HFF-Myc (cell line): ENCODE measurements around the gene RADX.
"Not testable (repeated sequence)": the region's sequence is repeated elsewhere in the genome, so short reads cannot be mapped to it uniquely, and the experiment has no call there.

Experiments used
- DNase-seq: peaks from one replicate; pipeline ENCODE4 v3.0.0-alpha.2; 2011; ENCODE audit warnings: low read depth; ENCODE audit errors: extremely low read depth
- H3K4me3 ChIP-seq: replicated peaks from 2 replicates; pipeline ENCODE4 v1.5.1; 2011; ENCODE audit warnings: low read depth, mild to moderate bottlenecking, control low read depth, low read length
- TF ChIP-seq, protein P1 (sequence below): IDR thresholded peaks from 2 replicates; pipeline ENCODE4 v1.5.1; 2012; ENCODE audit warnings: mild to moderate bottlenecking, low read depth, low read length, control low read depth; ENCODE audit errors: missing control alignments

RADX gene

DNA sequence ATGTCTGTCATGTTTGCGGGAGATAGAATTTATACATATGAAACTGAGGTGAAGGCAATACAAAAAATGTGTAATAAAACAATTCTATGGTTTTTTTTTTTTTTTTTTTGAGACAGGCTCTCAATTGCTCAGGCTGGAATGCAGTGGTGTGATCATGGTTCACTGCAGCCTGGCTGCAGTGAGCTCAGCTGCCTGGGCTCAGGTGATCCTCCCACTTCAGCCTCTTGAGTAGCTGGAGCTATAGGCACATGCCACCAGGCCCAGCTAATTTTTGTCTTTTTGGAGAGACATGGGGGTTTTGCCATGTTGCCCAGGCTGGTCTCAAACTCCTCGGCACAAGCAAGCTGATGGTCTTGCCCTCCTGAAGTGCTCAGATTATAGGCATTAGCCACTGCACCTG lies 10.1 kb downstream of the RADX start:
- no peak for DNase-seq
- TF ChIP-seq, protein P1, sequence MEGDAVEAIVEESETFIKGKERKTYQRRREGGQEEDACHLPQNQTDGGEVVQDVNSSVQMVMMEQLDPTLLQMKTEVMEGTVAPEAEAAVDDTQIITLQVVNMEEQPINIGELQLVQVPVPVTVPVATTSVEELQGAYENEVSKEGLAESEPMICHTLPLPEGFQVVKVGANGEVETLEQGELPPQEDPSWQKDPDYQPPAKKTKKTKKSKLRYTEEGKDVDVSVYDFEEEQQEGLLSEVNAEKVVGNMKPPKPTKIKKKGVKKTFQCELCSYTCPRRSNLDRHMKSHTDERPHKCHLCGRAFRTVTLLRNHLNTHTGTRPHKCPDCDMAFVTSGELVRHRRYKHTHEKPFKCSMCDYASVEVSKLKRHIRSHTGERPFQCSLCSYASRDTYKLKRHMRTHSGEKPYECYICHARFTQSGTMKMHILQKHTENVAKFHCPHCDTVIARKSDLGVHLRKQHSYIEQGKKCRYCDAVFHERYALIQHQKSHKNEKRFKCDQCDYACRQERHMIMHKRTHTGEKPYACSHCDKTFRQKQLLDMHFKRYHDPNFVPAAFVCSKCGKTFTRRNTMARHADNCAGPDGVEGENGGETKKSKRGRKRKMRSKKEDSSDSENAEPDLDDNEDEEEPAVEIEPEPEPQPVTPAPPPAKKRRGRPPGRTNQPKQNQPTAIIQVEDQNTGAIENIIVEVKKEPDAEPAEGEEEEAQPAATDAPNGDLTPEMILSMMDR, result no peak
- H3K4me3 ChIP-seq, result no peak overlapping the region

DNA sequence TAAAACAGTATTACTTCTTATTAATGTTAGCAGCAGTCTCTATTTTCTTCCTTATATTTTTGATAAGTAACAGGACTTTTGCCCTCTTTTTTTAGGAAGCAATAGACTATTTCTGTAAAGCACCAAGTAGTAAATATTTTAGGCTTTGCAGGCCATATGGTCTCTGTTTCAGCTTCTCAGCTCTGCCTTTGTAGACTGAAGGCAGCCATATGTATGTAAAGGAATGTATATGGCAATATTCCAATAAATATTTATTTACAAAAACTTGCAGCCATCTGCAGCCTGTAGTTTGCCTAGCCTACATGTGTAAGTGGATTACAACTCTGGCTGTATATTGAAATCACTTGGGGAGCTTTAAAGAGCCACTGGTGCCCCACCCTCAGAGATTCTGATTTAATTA lies 15.0 kb downstream of the RADX start:
- H3K4me3 ChIP-seq, result no peak overlapping the region
- DNase-seq, result no peak
- TF ChIP-seq, protein P1, result no peak

GRCh38 chrX:106631615-106632014 lies 19.8 kb downstream of the RADX start:
- TF ChIP-seq, protein P1, result no peak
- H3K4me3 ChIP-seq, result no peak overlapping the region
- DNase-seq, result no peak

DNA sequence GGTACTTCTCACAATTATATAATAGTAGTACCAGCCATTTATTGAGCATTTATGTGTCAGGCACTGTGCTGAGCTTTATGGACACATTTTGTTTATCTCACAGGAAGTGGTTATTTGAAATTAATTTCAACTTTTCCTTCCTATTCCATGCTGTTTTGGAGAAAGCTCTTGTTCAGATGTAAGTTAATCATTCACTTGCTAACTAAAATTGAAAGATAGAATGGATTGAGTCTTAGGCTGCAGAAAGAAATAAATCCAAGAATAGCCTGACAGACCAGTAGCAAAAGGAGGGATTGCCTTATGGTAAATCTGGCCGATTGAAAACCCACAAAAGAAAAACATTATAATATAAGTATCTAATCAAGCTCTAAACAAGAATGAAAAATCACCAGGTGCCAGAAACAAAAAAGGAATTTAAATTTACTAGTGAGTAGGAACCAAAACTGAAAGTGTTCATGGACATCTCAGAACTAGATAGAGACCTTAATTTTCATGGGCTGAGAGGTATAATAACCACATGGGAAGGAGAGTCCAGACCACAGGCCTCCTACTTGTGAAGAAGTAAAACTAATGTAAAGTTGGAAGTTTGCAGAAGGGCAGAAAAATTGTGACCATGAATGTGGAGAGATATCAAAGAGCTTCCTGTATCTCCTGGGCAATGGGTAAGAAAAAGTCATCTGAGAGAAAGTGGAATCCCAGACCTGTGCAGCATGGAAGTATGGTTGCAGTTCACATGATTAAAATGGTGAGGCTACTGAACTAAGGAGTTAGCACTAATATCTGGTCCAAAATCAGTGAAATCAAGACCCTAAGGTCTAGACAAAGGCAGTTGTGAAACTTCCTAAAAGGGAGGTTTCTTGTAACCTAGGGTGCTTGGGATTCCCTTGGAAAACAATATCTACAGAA lies 38.0 kb downstream of the RADX start:
- DNase-seq, result no peak
- TF ChIP-seq, protein P1, result no peak
- no peak overlapping the region for H3K4me3 ChIP-seq

DNA sequence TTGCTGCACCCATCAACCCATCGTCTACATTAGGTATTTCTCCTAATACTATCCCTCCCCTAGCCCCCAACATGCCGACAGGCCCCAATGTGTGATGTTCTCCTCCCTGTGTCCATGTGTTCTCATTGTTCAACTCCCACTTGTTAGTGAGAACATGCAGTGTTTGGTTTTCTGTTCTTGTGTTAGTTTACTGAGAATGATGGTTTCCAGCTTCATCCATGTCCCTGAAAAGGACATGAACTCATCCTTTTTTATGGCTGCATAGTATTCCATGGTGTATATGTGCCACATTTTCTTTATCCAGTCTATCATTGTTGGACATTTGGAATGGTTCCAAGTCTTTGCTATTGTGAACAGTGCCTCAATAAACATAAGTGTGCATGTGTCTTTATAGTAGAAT lies 41.8 kb downstream of the RADX start:
- not testable (repeated sequence) for H3K4me3 ChIP-seq, DNase-seq

- TF ChIP-seq, protein P1, result no peak
- no peak for DNase-seq
- H3K4me3 ChIP-seq, result no peak overlapping the region
These were observed 58.9 kb downstream of the RADX start for GRCh38 chrX:106670631-106671030.

DNA sequence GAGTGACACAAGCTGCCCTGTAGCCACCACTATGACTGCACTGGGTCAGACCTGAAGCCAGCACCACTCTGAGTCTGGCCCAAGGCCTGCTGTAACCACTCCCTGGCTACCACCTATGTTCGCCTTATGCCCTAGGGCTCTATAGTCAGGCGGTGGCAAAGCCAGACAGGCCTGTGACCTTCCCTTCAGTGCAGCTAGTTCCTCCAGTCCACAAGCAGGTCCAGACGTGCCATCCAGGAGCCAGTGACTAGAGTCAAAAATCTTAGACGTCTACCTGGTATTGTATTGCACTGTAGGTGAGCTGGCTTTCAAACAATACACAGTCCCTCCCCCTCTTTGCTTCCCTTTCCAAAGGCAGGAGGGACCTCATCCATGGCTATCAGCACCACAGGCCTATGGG lies 60.7 kb downstream of the RADX start:
- no peak for DNase-seq
- no peak overlapping the region for H3K4me3 ChIP-seq
- TF ChIP-seq, protein P1, result no peak
